GM12878 (cell line): ENCODE data around the gene LRRC51. TPM values are rescaled to one million over a fixed set of nuclear protein-coding genes. Genes with fewer than 3 reads are reported as not detected.

Source experiments
- ATAC-seq: fragments of 200-7000 bp; cut with Tn5 transposase; 3 replicates; pipeline ENCODE4 v1.9.1; 2020; ENCODE audit warnings: mild to moderate bottlenecking, moderate library complexity
- BruUV-seq: library from RNA; stranded (reverse); fragments of 400-500 nt; replicated peaks from 2 replicates; lab custom pipeline; 2021; lab: Mats Ljungman, UMichigan
- CTCF ChIA-PET: fragments of 300-600 bp; sonication (Branson Sonifier 250); formaldehyde crosslinking; extraction: SDS; loops from one replicate; lab custom pipeline; 2021; ENCODE audit warnings: inconsistent platforms; lab: Yijun Ruan, JAX
- POLR2A ChIA-PET: fragments of 350-600 bp; formaldehyde crosslinking; extraction: SDS; loops from one replicate; lab custom pipeline; 2021; ENCODE audit warnings: inconsistent platforms; lab: Charles Lee
- RAD21 ChIA-PET: fragments of 300-600 bp; sonication (Branson Sonifier 250); formaldehyde crosslinking; loops from one replicate; lab custom pipeline; 2023; ENCODE audit warnings: antibody characterized with exemption; ENCODE audit not compliant: unreplicated experiment; lab: Charles Lee
- SMC1A ChIA-PET: fragments of 300-600 bp; sonication (Branson Sonifier 250); formaldehyde crosslinking; loops from one replicate; lab custom pipeline; 2023; ENCODE audit not compliant: unreplicated experiment, uncharacterized antibody; lab: Charles Lee
- DNase-seq: peaks from one replicate; pipeline ENCODE4 v3.0.0-alpha.2; 2011; ENCODE audit warnings: low read depth, low spot score
- FAIRE-seq: peaks from 3 replicates; lab custom pipeline; 2011; peaks lifted over from hg19 to GRCh38; lab: Jason Lieb, UNC
- H2AFZ ChIP-seq: 2 replicates; pipeline ENCODE4 v1.6.0; 2011; ENCODE audit warnings: low read depth, low read length, control low read depth; ENCODE audit not compliant: control insufficient read depth
- H3K27ac ChIP-seq: 2 replicates; pipeline ENCODE4 v1.5.1; 2011; ENCODE audit warnings: control low read depth; ENCODE audit not compliant: control insufficient read depth, insufficient read depth
- H3K27me3 ChIP-seq, 2 experiments: replicated peaks in 1 of 2; 2 replicates each; pipeline versions ENCODE4 v1.6.0 to v1.6.1; 2011; ENCODE audit warnings: low read length in 1 of 2; ENCODE audit not compliant: control insufficient read depth in 2 of 2, insufficient read depth in 2 of 2
- H3K36me3 ChIP-seq, 2 experiments: 2 replicates each; pipeline ENCODE4 v1.5.1; 2011; ENCODE audit warnings: low read length in 1 of 2; ENCODE audit not compliant: control insufficient read depth in 2 of 2, insufficient read depth in 2 of 2
- H3K4me1 ChIP-seq: 2 replicates; pipeline ENCODE4 v1.6.1; 2011; ENCODE audit warnings: mild to moderate bottlenecking, low read length, moderate library complexity, mixed read lengths; ENCODE audit not compliant: control insufficient read depth, insufficient read depth
- H3K4me2 ChIP-seq: 2 replicates; pipeline ENCODE4 v1.6.0; 2011; ENCODE audit warnings: control low read depth; ENCODE audit not compliant: control insufficient read depth, insufficient read depth
- H3K4me3 ChIP-seq: fragments of 200-600 bp; sonication (generic); 2 replicates; pipeline ENCODE4 v1.5.1; 2016
- H3K79me2 ChIP-seq: 2 replicates; pipeline ENCODE4 v1.6.0; 2011; ENCODE audit warnings: low read length; ENCODE audit not compliant: control insufficient read depth, insufficient read depth
- H3K9ac ChIP-seq: 2 replicates; pipeline ENCODE4 v1.8.0; 2011; ENCODE audit warnings: low read length, control low read depth, mixed read lengths; ENCODE audit not compliant: control insufficient read depth, insufficient read depth
- H3K9me3 ChIP-seq: replicated peaks from 3 replicates; pipeline ENCODE4 v1.5.1; 2011; ENCODE audit warnings: mild to moderate bottlenecking, low read length; ENCODE audit not compliant: control insufficient read depth, insufficient read depth
- H4K20me1 ChIP-seq: 2 replicates; pipeline ENCODE4 v1.6.0; 2011; ENCODE audit not compliant: control insufficient read depth, insufficient read depth
- KLF5 ChIP-seq: fragments of 450-650 bp; IDR thresholded peaks from 2 replicates; pipeline ENCODE4 v1.6.1; 2014; ENCODE audit warnings: mild to moderate bottlenecking; ENCODE audit not compliant: partially characterized antibody
- REST ChIP-seq: IDR thresholded peaks from 2 replicates; pipeline ENCODE4 v1.6.1; 2012; ENCODE audit warnings: mild to moderate bottlenecking, low read depth, low read length
- WGBS: methylation state at CpG from one replicate; pipeline ENCODE4 v1.1.6; 2016; ENCODE audit warnings: low lambda C conversion rate; ENCODE audit not compliant: insufficient replicate concordance, insufficient coverage; ENCODE audit errors: missing lambda C conversion rate; 5-methylcytosine and 5-hydroxymethylcytosine counted together
- in situ Hi-C: fragments of 300-500 bp; cut with MboI; formaldehyde crosslinking; loops from 9 replicates; pipeline ENCODE4 v1.14.3; 2018; ENCODE audit warnings: mixed read lengths
- intact Hi-C: fragments of 100-400 bp; cut with micrococcal nuclease; formaldehyde crosslinking; loops from one replicate; pipeline ENCODE4 v1.14.2; 2022; ENCODE audit not compliant: unreplicated experiment
- polyA plus RNA-seq, 11 experiments: library from polyadenylated mRNA; depleted of rRNA in 4 of 11; unstranded in 6 of 11; stranded (reverse) in 5 of 11; fragments of >200 nt; fragmentation: Nextera tagmentation in 4 of 11; fragmentation: Illumina TruSeq in 1 of 11; extraction: Ambion mirVana in 4 of 11; extraction: Trizol in 1 of 11; gene quantifications; 1 replicate in 1 of 11; 2 replicates in 10 of 11; pipeline versions ENCODE4 v1.2.1 to v1.2.3, GENCODE V29; 2011 to 2016; ENCODE audit warnings: inconsistent platforms in 2 of 11, missing spikeins in 2 of 11, low read depth in 1 of 11
- total RNA-seq, 4 experiments: library from RNA; depleted of rRNA in 3 of 4; stranded (reverse); fragments of >200 nt in 3 of 4; fragmentation: Illumina TruSeq in 1 of 4; extraction: Trizol in 1 of 4; gene quantifications; 2 replicates each; pipeline versions ENCODE4 v1.2.1 to v1.2.3, GENCODE V29; 2013 to 2021

Gene LRRC51
- total and polyA plus RNA-seq, 10 of the 15 experiments (the other 5 are each of a cell fraction or from before 2014, with no cell fraction given): 2.6 to 8.6 (median 5.4) TPM

- intact Hi-C loops: no loop called here
- BruUV-seq: no TSS peak
Observed at GRCh38 chr11:72075756-72076155, 4.9 kb upstream of the LRRC51 start.

More at GRCh38 chr11:72075756-72076155, 4.9 kb upstream of the LRRC51 start:
- ChIA-PET SMC1A (interaction anchor here (1.1 to 8.0 kb wide), 6 partner anchors 14 to 49 kb away, joined by 4 to 48 read pairs (median 5); no protein-coding TSS in a partner anchor), CTCF (interaction anchor here (0.7 to 5.0 kb wide), 16 partner anchors 9 to 357 kb away, joined by 3 to 27 read pairs (median 4); no protein-coding TSS in a partner anchor), POLR2A (interaction anchor here (1.6 to 3.0 kb wide), 2 partner anchors 10 to 36 kb away, joined by 6 to 15 read pairs; no protein-coding TSS in a partner anchor), RAD21 (interaction anchor here (0.5 to 2.1 kb wide), 4 partner anchors 16 to 69 kb away, joined by 3 to 8 read pairs (median 4); no protein-coding TSS in a partner anchor)
- no peak for TF ChIP-seq KLF5
- TF ChIP-seq REST: no peak
- no peaks in the 10 kb centered on the region for H4K20me1 ChIP-seq
- no peak overlapping the region for H3K4me2 ChIP-seq
- no peak for ATAC-seq
- no peak overlapping the region for H2AFZ ChIP-seq
- 93% methylated on average over 4 of the region's 4 CpGs for WGBS
- DNase-seq: no peak
- in situ Hi-C loops: no loop called here
- H3K27me3 ChIP-seq: no peaks in the 10 kb centered on the region
- no peak overlapping the region for H3K4me3 ChIP-seq
- 0 out of 4 replicates have a peak, but pooled peaks cover 0 to 2% of the 10 kb centered on the region in 2 experiments for H3K36me3 ChIP-seq
- FAIRE-seq: no peak
- peaks cover 9% of the 10 kb centered on the region for H3K4me1 ChIP-seq
- no peak overlapping the region for H3K27ac ChIP-seq
- no peak overlapping the region for H3K9ac ChIP-seq
- no peaks in the 10 kb centered on the region for H3K9me3 ChIP-seq
- peaks cover 79% of the 10 kb centered on the region for H3K79me2 ChIP-seq
